ENCODE measurements around the gene ZNF276. TPM values are rescaled to one million over a fixed set of nuclear protein-coding genes. Genes with fewer than 3 reads are reported as not detected.
"Not testable (repeated sequence)": the region's sequence is repeated elsewhere in the genome, so short reads cannot be mapped to it uniquely, and the experiment has no call there.

Gene ZNF276
- total RNA-seq, 1 experiment from 2014 or later = 19.9 TPM

- no peak for TF ChIP-seq SIN3A (IDR thresholded peaks at IDR 0.05; ENCODE audit: borderline replicate concordance, insufficient read depth, low read depth, low read length)
- no peak for TF ChIP-seq REST (IDR thresholded peaks at IDR 0.05; ENCODE audit: insufficient read depth in 1 of 2, low read depth in 2 of 2, low read length in 1 of 2)
- TF ChIP-seq TCF7L2 (IDR thresholded peaks at IDR 0.05; ENCODE audit: low read depth, low read length) = no peak
- no peak for TF ChIP-seq CTCF (IDR thresholded peaks at IDR 0.05)
- TF ChIP-seq POLR2AphosphoS5 (IDR thresholded peaks at IDR 0.05; ENCODE audit: low read depth, low read length) = no peak
- H3K9me3 ChIP-seq (ENCODE audit: control insufficient read depth, insufficient read depth, low read depth, low read length) = no peaks in the 10 kb centered on the region
- ChIA-PET CTCF (no interaction called here), POLR2A (interaction anchor here (0.6 kb wide), 2 partner anchors 92 to 122 kb away, joined by 11 to 12 read pairs; partner anchors contain the start of gene CPNE7)
- DNase-seq (ENCODE audit: low read depth, low spot score) = no peak
- no peak overlapping the region for H3K27ac ChIP-seq (ENCODE audit: low read length)
- no peak for ATAC-seq
- intact Hi-C loops (cut with micrococcal nuclease; ENCODE audit: unreplicated experiment) = no loop called here
- BruUV-seq (replicated peaks) = no TSS peak
- H3K36me3 ChIP-seq (ENCODE audit: control insufficient read depth, insufficient read depth, low read length) = no peaks in the 10 kb centered on the region; the same call in 1 of the 2 replicates
- H3K4me3 ChIP-seq (ENCODE audit: low read depth in 2 of 2, low read length in 2 of 2) = no peak overlapping the region
- in situ Hi-C loops (cut with HindIII; ENCODE audit: low pct_unique_long_range_greater_than_20kb, low sequenced_read_pairs) = no loop called here
- peaks cover 4% of the 10 kb centered on the region; the same call in 1 of the 2 replicates for H3K4me1 ChIP-seq (ENCODE audit: control insufficient read depth, insufficient read depth, low read length)
- H3K27me3 ChIP-seq (ENCODE audit: control insufficient read depth, insufficient read depth, low read length) = no peaks in the 10 kb centered on the region
These were observed 23.6 kb upstream of the ZNF276 start for GRCh38 chr16:89697616-89698331.

- H3K9me3 ChIP-seq (ENCODE audit: control insufficient read depth, insufficient read depth, low read depth, low read length); in situ Hi-C loops (cut with HindIII; ENCODE audit: low pct_unique_long_range_greater_than_20kb, low sequenced_read_pairs); DNase-seq (ENCODE audit: low read depth, low spot score); CTCF ChIA-PET; H3K4me3 ChIP-seq (ENCODE audit: low read depth in 2 of 2, low read length in 2 of 2); H3K36me3 ChIP-seq (ENCODE audit: control insufficient read depth, insufficient read depth, low read length); H3K27ac ChIP-seq (ENCODE audit: low read length); intact Hi-C loops (cut with micrococcal nuclease; ENCODE audit: unreplicated experiment); BruUV-seq (replicated peaks); H3K4me1 ChIP-seq (ENCODE audit: control insufficient read depth, insufficient read depth, low read length); POLR2A ChIA-PET; ATAC-seq; H3K27me3 ChIP-seq (ENCODE audit: control insufficient read depth, insufficient read depth, low read length): not testable (repeated sequence)
These were observed 22.6 kb upstream of the ZNF276 start for GRCh38 chr16:89698717-89699116.

- H3K36me3 ChIP-seq (ENCODE audit: control insufficient read depth, insufficient read depth, low read length); in situ Hi-C loops (cut with HindIII; ENCODE audit: low pct_unique_long_range_greater_than_20kb, low sequenced_read_pairs); H3K4me1 ChIP-seq (ENCODE audit: control insufficient read depth, insufficient read depth, low read length); H3K27me3 ChIP-seq (ENCODE audit: control insufficient read depth, insufficient read depth, low read length); intact Hi-C loops (cut with micrococcal nuclease; ENCODE audit: unreplicated experiment); BruUV-seq (replicated peaks); DNase-seq (ENCODE audit: low read depth, low spot score); POLR2A ChIA-PET; H3K9me3 ChIP-seq (ENCODE audit: control insufficient read depth, insufficient read depth, low read depth, low read length): not testable (repeated sequence)
- Histone ChIP-seq H3K4me3 (ENCODE audit: low read depth in 2 of 2, low read length in 2 of 2) (peak overlapping the region; percentile 38 to 58), H3K27ac (ENCODE audit: low read length) (peak overlapping the region; percentile 72; the same call in 1 of the 2 replicates)
- CTCF ChIA-PET = interaction anchor here (0.5 kb wide), 1 partner anchor 43 kb away, joined by 8 read pairs; no protein-coding TSS in a partner anchor
- peak; percentile 2 for ATAC-seq
These were observed 21.7 kb upstream of the ZNF276 start for GRCh38 chr16:89699629-89700099.

Measured in Panc1 (cell line).